HPDE6-E6E7 (cell line): ENCODE measurements around the gene PPP2R3A.
"Not testable (repeated sequence)": the region's sequence is repeated elsewhere in the genome, so short reads cannot be mapped to it uniquely, and the experiment has no call there.

Experiments
- DNase-seq: peaks from one replicate; pipeline ENCODE4 v3.0.0; 2011; ENCODE audit warnings: missing footprints; ENCODE audit errors: extremely low spot score

Gene PPP2R3A

GRCh38 chr3:135965506-135966270 lies at the start of gene PPP2R3A:
TSS of gene PPP2R3A (plus strand) at chr3:135965728. CDS start at chr3:136001499, 35,771 bp downstream.
- peak; percentile 73 for DNase-seq

GRCh38 chr3:135916310-135916709 lies 49.2 kb upstream of the PPP2R3A start:
- DNase-seq, result no peak

GRCh38 chr3:135917076-135917475 lies 48.5 kb upstream of the PPP2R3A start:
- DNase-seq, result no peak

GRCh38 chr3:135917927-135918597 lies 47.5 kb upstream of the PPP2R3A start:
- DNase-seq, result no peak

- DNase-seq, result no peak
Measured at GRCh38 chr3:135918600-135918999, 46.9 kb upstream of the PPP2R3A start.

GRCh38 chr3:135920275-135920674 lies 45.3 kb upstream of the PPP2R3A start:
- DNase-seq, result no peak

- DNase-seq, result no peak
Measured at GRCh38 chr3:135922903-135923250, 42.7 kb upstream of the PPP2R3A start.

- no peak for DNase-seq
Measured at GRCh38 chr3:135924506-135924905, 41.0 kb upstream of the PPP2R3A start.

GRCh38 chr3:135926664-135927063 lies 38.9 kb upstream of the PPP2R3A start:
- no peak for DNase-seq

GRCh38 chr3:135927155-135927554 lies 38.4 kb upstream of the PPP2R3A start:
- DNase-seq, result peak; percentile 77

- DNase-seq, result no peak
Measured at GRCh38 chr3:135929670-135930069, 35.9 kb upstream of the PPP2R3A start.

- no peak for DNase-seq
Measured at GRCh38 chr3:135930255-135930654, 35.3 kb upstream of the PPP2R3A start.

- not testable (repeated sequence) for DNase-seq
Measured at GRCh38 chr3:135935171-135935570, 30.4 kb upstream of the PPP2R3A start.

GRCh38 chr3:135937766-135938165 lies 27.8 kb upstream of the PPP2R3A start:
- DNase-seq, result not testable (repeated sequence)

- no peak for DNase-seq
Measured at GRCh38 chr3:135944831-135945230, 20.7 kb upstream of the PPP2R3A start.

- no peak for DNase-seq
Measured at GRCh38 chr3:135950941-135951340, 14.6 kb upstream of the PPP2R3A start.

GRCh38 chr3:135964160-135964955 lies 1.2 kb upstream of the PPP2R3A start:
- DNase-seq, result no peak

GRCh38 chr3:135965129-135965505 lies 411 bp upstream of the PPP2R3A start:
- no peak for DNase-seq

GRCh38 chr3:135966271-135966961 lies 888 bp downstream of the PPP2R3A start:
- no peak for DNase-seq

GRCh38 chr3:135966962-135967274 lies 1.4 kb downstream of the PPP2R3A start:
- no peak for DNase-seq

GRCh38 chr3:135967867-135968266 lies 2.3 kb downstream of the PPP2R3A start:
- no peak for DNase-seq

GRCh38 chr3:135970506-135971116 lies 5.1 kb downstream of the PPP2R3A start:
- no peak for DNase-seq
